Sigmoid colon (tissue), 3 donors: ENCODE data around the gene CDKAL1.

Experiments used
- CTCF ChIP-seq, 4 experiments: fragments of 450-650 bp in 3 of 4; fragments of 200-600 bp in 1 of 4; IDR thresholded peaks; one replicate each; pipeline ENCODE4 v1.5.1; 2016 to 2019; ENCODE audit warnings: antibody characterized with exemption in 4 of 4, mild to moderate bottlenecking in 3 of 4, moderate library complexity in 2 of 4
- POLR2A ChIP-seq, 2 donors: fragments of 450-650 bp; IDR thresholded peaks; one replicate each; pipeline ENCODE4 v1.6.1; 2016; ENCODE audit warnings: antibody characterized with exemption in 2 of 2, mild to moderate bottlenecking in 2 of 2, moderate library complexity in 2 of 2

- TF ChIP-seq CTCF (IDR thresholded peaks at IDR 0.05) = no peak
- TF ChIP-seq POLR2A (IDR thresholded peaks at IDR 0.05) = no peak
These were observed 569.5 kb downstream of the CDKAL1 start for GRCh38 chr6:21103626-21104224.
